AG10803 (cell line): ENCODE data around the gene KRTAP5-5.
A peak's percentile ranks its signal among the peaks of the same experiment; 100 is the strongest.

Experiments
- DNase-seq: peaks from one replicate; pipeline ENCODE4 v3.0.0; 2010; ENCODE audit warnings: low read depth
- H3K4me3 ChIP-seq: 2 replicates; pipeline ENCODE4 v1.5.1; 2011; ENCODE audit warnings: mild to moderate bottlenecking, low read length, control low read depth
- CTCF ChIP-seq: conservative IDR thresholded peaks from 2 replicates; pipeline ENCODE4 v1.5.1; 2011; ENCODE audit warnings: mild to moderate bottlenecking, low read length, control low read depth, inconsistent platforms

KRTAP5-5 gene

DNA sequence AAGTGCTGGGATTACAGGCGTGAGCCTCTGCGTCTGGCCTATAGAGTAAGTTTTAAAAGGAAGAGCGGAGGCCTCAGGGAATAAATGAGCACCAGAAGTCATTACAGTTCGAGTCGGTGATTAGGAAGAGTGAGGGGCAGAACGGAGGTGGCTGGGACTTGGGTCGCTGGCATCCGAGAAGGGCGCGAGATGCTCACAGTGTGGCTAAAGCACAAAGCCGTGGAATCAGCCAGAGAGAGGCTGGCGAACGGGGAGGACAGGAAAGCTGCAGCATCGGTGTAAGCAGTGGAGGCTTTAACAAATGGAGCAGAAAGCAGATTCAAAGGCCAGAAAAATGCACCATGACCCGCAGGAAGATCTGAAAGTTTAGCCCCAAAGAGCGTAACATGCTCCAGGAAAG lies 5.0 kb upstream of the KRTAP5-5 start:
- no peak for TF ChIP-seq CTCF
- no peak overlapping the region for H3K4me3 ChIP-seq
- no peak for DNase-seq

- no peak for DNase-seq
- no peak overlapping the region for H3K4me3 ChIP-seq
These were observed 4.0 kb upstream of the KRTAP5-5 start for GRCh38 chr11:1625541-1625940.

DNA sequence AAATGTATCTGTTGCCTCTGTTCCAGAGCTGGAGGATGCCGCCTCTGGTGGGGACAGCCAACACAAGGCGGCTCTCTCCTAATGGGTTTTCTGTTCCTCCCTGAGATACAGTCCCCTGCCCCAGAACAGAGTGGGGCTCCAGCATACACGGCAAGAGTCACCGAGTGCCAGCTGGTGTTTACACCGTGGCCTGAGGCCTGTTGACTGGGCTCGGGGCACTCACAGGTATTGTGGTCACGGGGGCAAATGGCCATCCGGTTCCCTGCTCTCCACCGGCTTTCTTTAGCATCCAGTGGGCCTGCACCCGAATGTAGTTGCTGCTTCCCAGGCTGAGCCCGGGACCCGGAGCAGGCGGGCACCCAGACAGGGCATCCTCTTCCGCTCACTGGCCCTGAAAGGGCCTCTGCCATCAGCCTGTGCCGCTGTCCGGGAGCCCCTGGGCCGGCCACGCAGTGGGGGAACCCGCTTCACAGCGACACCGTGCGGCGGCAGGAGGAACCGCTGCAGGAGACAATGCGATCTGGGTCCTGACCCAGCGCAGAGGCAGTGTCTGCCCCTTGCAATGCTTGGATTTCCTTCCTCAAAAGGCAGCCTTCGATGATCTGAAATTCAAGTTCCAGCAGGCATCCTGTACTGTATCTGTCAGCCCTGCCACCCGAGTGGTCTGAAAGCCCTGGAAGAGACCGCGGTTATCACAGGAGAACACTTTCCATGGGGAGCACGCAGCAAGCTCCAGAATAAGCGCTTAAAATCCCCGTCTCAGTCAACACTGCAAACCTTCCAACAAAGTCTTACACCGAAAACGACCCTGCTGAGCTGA lies 859 bp upstream of the KRTAP5-5 start:
- H3K4me3 ChIP-seq: no peak overlapping the region
- DNase-seq: peak; percentile 11
- TF ChIP-seq CTCF: peak; percentile 72

More at GRCh38 chr11:1625541-1625940, 4.0 kb upstream of the KRTAP5-5 start:
- no peak for TF ChIP-seq CTCF

GRCh38 chr11:1630271-1630670 lies 696 bp downstream of the KRTAP5-5 start:
- no peak for TF ChIP-seq CTCF
- no peak overlapping the region for H3K4me3 ChIP-seq
- DNase-seq: no peak

DNA sequence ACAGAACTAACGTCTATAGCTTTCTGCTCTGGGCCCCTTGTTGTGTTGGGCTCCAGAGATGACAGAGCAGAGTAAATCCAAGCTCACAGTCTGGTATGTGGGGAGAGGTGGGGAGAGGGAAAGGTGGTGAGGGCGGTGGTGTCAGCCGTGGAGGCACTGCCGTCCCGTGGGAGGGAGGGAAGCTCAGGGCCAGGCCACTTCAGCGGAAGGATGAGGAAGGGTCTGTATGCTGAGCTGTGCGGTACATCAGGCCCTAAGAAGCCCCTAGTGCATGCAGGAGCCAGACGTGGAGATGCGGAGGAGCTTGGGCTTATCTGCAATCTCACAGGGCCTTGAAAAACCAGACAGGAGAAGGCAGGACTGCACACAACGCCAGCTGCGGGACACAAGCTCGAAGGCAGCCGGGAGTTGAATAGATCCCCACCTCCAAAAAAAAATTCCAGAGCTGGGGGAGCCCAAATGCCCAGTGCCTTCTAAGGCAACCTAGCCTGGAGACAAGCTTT lies 1.5 kb downstream of the KRTAP5-5 start:
- no peak overlapping the region for H3K4me3 ChIP-seq
- DNase-seq: no peak
- no peak for TF ChIP-seq CTCF

GRCh38 chr11:1632053-1632714 lies 2.6 kb downstream of the KRTAP5-5 start:
- H3K4me3 ChIP-seq: no peak overlapping the region
- TF ChIP-seq CTCF: no peak
- no peak for DNase-seq

- H3K4me3 ChIP-seq: no peak overlapping the region
- no peak for DNase-seq
- TF ChIP-seq CTCF: no peak
These were observed 4.3 kb downstream of the KRTAP5-5 start for GRCh38 chr11:1633864-1634263.
